Measurements from ENCODE around the gene SERPINB6.
A peak's percentile ranks its signal among the peaks of the same experiment; 100 is the strongest.

Gene SERPINB6

GRCh38 chr6:2962004-2962403 lies 9.4 kb downstream of the SERPINB6 start:
- Histone ChIP-seq H3K36me3 (ENCODE audit: insufficient read depth, low read length) (peaks cover under 1% of the 10 kb centered on the region), H3K4me3 (ENCODE audit: low read length) (no peak overlapping the region), H3K27me3 (ENCODE audit: control insufficient read depth, insufficient read depth, low read length) (no peaks in the 10 kb centered on the region), H3K4me2 (ENCODE audit: low read length) (no peak overlapping the region), H3K9ac (ENCODE audit: low read depth, low read length) (no peak overlapping the region), H3K9me3 (replicated peaks; ENCODE audit: low read length) (no peaks in the 10 kb centered on the region), H3K4me1 (ENCODE audit: control insufficient read depth, insufficient read depth, low read length) (peaks cover 29% of the 10 kb centered on the region)

- H3K4me1 ChIP-seq (ENCODE audit: control insufficient read depth, insufficient read depth, low read length), result peaks cover 29% of the 10 kb centered on the region
- no peak overlapping the region for H3K4me2 ChIP-seq (ENCODE audit: low read length)
- H3K9me3 ChIP-seq (replicated peaks; ENCODE audit: low read length), result no peaks in the 10 kb centered on the region
- H3K27me3 ChIP-seq (ENCODE audit: control insufficient read depth, insufficient read depth, low read length), result no peaks in the 10 kb centered on the region
- peaks cover 5% of the 10 kb centered on the region for H3K36me3 ChIP-seq (ENCODE audit: insufficient read depth, low read length)
- H3K9ac ChIP-seq (ENCODE audit: low read depth, low read length), result no peak overlapping the region
- H3K4me3 ChIP-seq (ENCODE audit: low read length), result no peak overlapping the region
Observed at GRCh38 chr6:2961506-2961905, 9.9 kb downstream of the SERPINB6 start.

GRCh38 chr6:2960935-2961334 lies 10.4 kb downstream of the SERPINB6 start:
- Histone ChIP-seq H3K27me3 (ENCODE audit: control insufficient read depth, insufficient read depth, low read length) (no peaks in the 10 kb centered on the region), H3K36me3 (ENCODE audit: insufficient read depth, low read length) (peaks cover 9% of the 10 kb centered on the region), H3K9ac (ENCODE audit: low read depth, low read length) (no peak overlapping the region), H3K4me3 (ENCODE audit: low read length) (no peak overlapping the region), H3K4me1 (ENCODE audit: control insufficient read depth, insufficient read depth, low read length) (peaks cover 29% of the 10 kb centered on the region), H3K9me3 (replicated peaks; ENCODE audit: low read length) (no peaks in the 10 kb centered on the region), H3K4me2 (ENCODE audit: low read length) (peak overlapping the region; percentile 43)

GRCh38 chr6:2959909-2960719 lies 11.3 kb downstream of the SERPINB6 start:
- H3K4me3 ChIP-seq (ENCODE audit: low read length), result no peak overlapping the region
- H3K4me1 ChIP-seq (ENCODE audit: control insufficient read depth, insufficient read depth, low read length), result peaks cover 29% of the 10 kb centered on the region
- H3K36me3 ChIP-seq (ENCODE audit: insufficient read depth, low read length), result peaks cover 9% of the 10 kb centered on the region
- no peaks in the 10 kb centered on the region for H3K27me3 ChIP-seq (ENCODE audit: control insufficient read depth, insufficient read depth, low read length)
- peak overlapping the region; percentile 43 for H3K4me2 ChIP-seq (ENCODE audit: low read length)
- H3K9ac ChIP-seq (ENCODE audit: low read depth, low read length), result no peak overlapping the region
- no peaks in the 10 kb centered on the region for H3K9me3 ChIP-seq (replicated peaks; ENCODE audit: low read length)

- Histone ChIP-seq H3K4me3 (ENCODE audit: low read length) (no peak overlapping the region), H3K9ac (ENCODE audit: low read depth, low read length) (no peak overlapping the region), H3K9me3 (replicated peaks; ENCODE audit: low read length) (no peaks in the 10 kb centered on the region), H3K4me2 (ENCODE audit: low read length) (no peak overlapping the region), H3K36me3 (ENCODE audit: insufficient read depth, low read length) (peaks cover 9% of the 10 kb centered on the region), H3K4me1 (ENCODE audit: control insufficient read depth, insufficient read depth, low read length) (peaks cover 29% of the 10 kb centered on the region), H3K27me3 (ENCODE audit: control insufficient read depth, insufficient read depth, low read length) (no peaks in the 10 kb centered on the region)
Observed at GRCh38 chr6:2958776-2959175, 12.6 kb downstream of the SERPINB6 start.

GRCh38 chr6:2958331-2958711 lies 13.0 kb downstream of the SERPINB6 start:
- Histone ChIP-seq H3K4me2 (ENCODE audit: low read length) (no peak overlapping the region), H3K9ac (ENCODE audit: low read depth, low read length) (no peak overlapping the region), H3K9me3 (replicated peaks; ENCODE audit: low read length) (no peaks in the 10 kb centered on the region)

GRCh38 chr6:2957696-2958330 lies 13.6 kb downstream of the SERPINB6 start:
- Histone ChIP-seq H3K27me3 (ENCODE audit: control insufficient read depth, insufficient read depth, low read length) (no peaks in the 10 kb centered on the region), H3K4me2 (ENCODE audit: low read length) (no peak overlapping the region), H3K4me3 (ENCODE audit: low read length) (no peak overlapping the region), H3K4me1 (ENCODE audit: control insufficient read depth, insufficient read depth, low read length) (peaks cover 32% of the 10 kb centered on the region), H3K9ac (ENCODE audit: low read depth, low read length) (no peak overlapping the region), H3K36me3 (ENCODE audit: insufficient read depth, low read length) (peaks cover 9% of the 10 kb centered on the region), H3K9me3 (replicated peaks; ENCODE audit: low read length) (no peaks in the 10 kb centered on the region)

More at GRCh38 chr6:2958331-2958711, 13.0 kb downstream of the SERPINB6 start:
- Histone ChIP-seq H3K4me1 (ENCODE audit: control insufficient read depth, insufficient read depth, low read length) (peaks cover 29% of the 10 kb centered on the region), H3K4me3 (ENCODE audit: low read length) (no peak overlapping the region), H3K27me3 (ENCODE audit: control insufficient read depth, insufficient read depth, low read length) (no peaks in the 10 kb centered on the region), H3K36me3 (ENCODE audit: insufficient read depth, low read length) (peaks cover 9% of the 10 kb centered on the region)

GRCh38 chr6:2956930-2957685 lies 14.3 kb downstream of the SERPINB6 start:
- Histone ChIP-seq H3K4me2 (ENCODE audit: low read length) (no peak overlapping the region), H3K9ac (ENCODE audit: low read depth, low read length) (no peak overlapping the region), H3K9me3 (replicated peaks; ENCODE audit: low read length) (no peaks in the 10 kb centered on the region), H3K4me1 (ENCODE audit: control insufficient read depth, insufficient read depth, low read length) (peaks cover 38% of the 10 kb centered on the region), H3K36me3 (ENCODE audit: insufficient read depth, low read length) (peaks cover 9% of the 10 kb centered on the region), H3K27me3 (ENCODE audit: control insufficient read depth, insufficient read depth, low read length) (no peaks in the 10 kb centered on the region), H3K4me3 (ENCODE audit: low read length) (no peak overlapping the region)

GRCh38 chr6:2953098-2953497 lies 18.3 kb downstream of the SERPINB6 start:
- peaks cover 28% of the 10 kb centered on the region for H3K36me3 ChIP-seq (ENCODE audit: insufficient read depth, low read length)
- H3K4me3 ChIP-seq (ENCODE audit: low read length), result no peak overlapping the region
- peak overlapping the region; percentile 15 for H3K9ac ChIP-seq (ENCODE audit: low read depth, low read length)
- peak overlapping the region; percentile 40 for H3K4me2 ChIP-seq (ENCODE audit: low read length)
- H3K4me1 ChIP-seq (ENCODE audit: control insufficient read depth, insufficient read depth, low read length), result peaks cover 11% of the 10 kb centered on the region
- no peaks in the 10 kb centered on the region for H3K9me3 ChIP-seq (replicated peaks; ENCODE audit: low read length)
- H3K27me3 ChIP-seq (ENCODE audit: control insufficient read depth, insufficient read depth, low read length), result no peaks in the 10 kb centered on the region

- no peaks in the 10 kb centered on the region for H3K9me3 ChIP-seq (replicated peaks; ENCODE audit: low read length)
- H3K4me3 ChIP-seq (ENCODE audit: low read length), result no peak overlapping the region
- peaks cover 9% of the 10 kb centered on the region for H3K4me1 ChIP-seq (ENCODE audit: control insufficient read depth, insufficient read depth, low read length)
- no peaks in the 10 kb centered on the region for H3K27me3 ChIP-seq (ENCODE audit: control insufficient read depth, insufficient read depth, low read length)
- peak overlapping the region; percentile 40 for H3K4me2 ChIP-seq (ENCODE audit: low read length)
- peaks cover 33% of the 10 kb centered on the region for H3K36me3 ChIP-seq (ENCODE audit: insufficient read depth, low read length)
- peak overlapping the region; percentile 15 for H3K9ac ChIP-seq (ENCODE audit: low read depth, low read length)
Observed at GRCh38 chr6:2952557-2953095, 18.7 kb downstream of the SERPINB6 start.

- Histone ChIP-seq H3K36me3 (ENCODE audit: insufficient read depth, low read length) (peaks cover 35% of the 10 kb centered on the region), H3K9ac (ENCODE audit: low read depth, low read length) (no peak overlapping the region), H3K9me3 (replicated peaks; ENCODE audit: low read length) (no peaks in the 10 kb centered on the region), H3K27me3 (ENCODE audit: control insufficient read depth, insufficient read depth, low read length) (no peaks in the 10 kb centered on the region), H3K4me2 (ENCODE audit: low read length) (no peak overlapping the region), H3K4me1 (ENCODE audit: control insufficient read depth, insufficient read depth, low read length) (peaks cover 9% of the 10 kb centered on the region), H3K4me3 (ENCODE audit: low read length) (no peak overlapping the region)
Observed at GRCh38 chr6:2951728-2952127, 19.6 kb downstream of the SERPINB6 start.
